Activated CD8-positive, alpha-beta memory T cell treated with anti-CD3 and anti-CD28 coated beads, Interleukin-2, amount 50 U/mL, for 4 hours (primary cell): Measurements from ENCODE around the gene DUS4L.
A peak's percentile ranks its signal among the peaks of the same experiment; 100 is the strongest.
"Not testable (repeated sequence)": the region's sequence is repeated elsewhere in the genome, so short reads cannot be mapped to it uniquely, and the experiment has no call there.

Experiments
- DNase-seq: peaks from one replicate; pipeline ENCODE4 v3.0.0-alpha.2; 2020

DUS4L gene

DNA sequence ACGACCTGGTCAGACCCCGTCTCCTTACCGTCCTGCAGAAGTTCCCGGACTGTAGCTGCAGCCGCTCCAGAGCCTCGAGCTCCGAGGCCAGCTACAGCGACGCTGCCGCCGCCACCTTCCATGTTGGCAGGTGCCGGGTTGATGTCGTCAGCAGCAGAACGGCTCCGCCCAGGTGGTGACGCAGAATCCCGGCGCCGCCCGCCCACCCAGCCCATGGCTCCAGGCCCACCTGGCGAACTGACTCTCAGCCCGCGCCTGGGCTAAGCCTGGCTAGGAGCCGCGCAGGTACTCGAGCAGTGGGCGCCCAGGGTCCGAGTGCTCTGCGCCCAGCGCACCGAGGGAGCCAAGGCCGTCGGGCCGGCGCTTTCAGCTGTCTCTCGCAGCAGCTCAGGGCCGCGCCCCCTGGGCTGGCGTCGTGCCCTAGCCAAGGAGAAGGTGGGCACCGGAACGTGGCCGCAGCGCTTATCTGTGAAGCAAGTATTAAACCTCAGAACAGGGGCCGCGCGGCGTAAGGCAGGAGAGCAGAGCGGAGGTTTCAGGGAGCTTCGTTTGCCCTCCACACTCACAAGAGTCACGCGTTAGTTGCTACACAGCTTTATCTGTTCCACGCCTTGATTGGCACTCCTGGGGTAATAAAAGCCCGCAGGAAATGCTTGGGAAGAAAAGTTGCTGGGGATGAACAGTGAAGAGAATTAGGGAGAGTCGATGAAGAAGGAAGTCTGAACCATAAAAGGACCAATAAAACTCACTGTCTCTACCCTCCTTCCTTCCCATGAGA is at the start of gene DUS4L, which contains the start of gene COG5:
Gene DUS4L (plus strand): TSS at position 197 of the 778 bp plus-strand sequence. CDS start 3,100 bp downstream, outside the sequence.
Gene COG5 (minus strand): TSS at position 146 of the 778 bp plus-strand sequence. CDS start 24 bp downstream, at position 122.
- DNase-seq: peak; percentile 86

GRCh38 chr7:107526672-107527071 is 37.1 kb upstream of the DUS4L start:
- no peak for DNase-seq

DNA sequence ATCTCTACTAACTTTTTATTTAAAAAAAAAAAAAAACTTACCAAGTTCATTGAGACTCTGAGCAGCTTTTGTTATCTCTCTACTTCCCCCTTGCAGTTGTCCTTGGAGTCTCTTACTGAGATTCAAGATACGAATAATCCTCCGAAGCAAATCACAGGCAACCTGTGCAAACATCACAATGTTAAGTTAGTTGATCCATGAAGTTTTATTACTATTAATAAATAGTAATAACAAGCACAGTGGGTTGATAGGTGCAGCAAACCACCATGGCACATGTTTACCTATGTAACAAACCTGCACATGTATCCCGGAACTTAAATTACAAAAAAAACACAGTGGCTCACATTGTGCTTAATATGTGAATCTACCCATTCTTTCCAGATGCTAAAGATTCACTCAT is 36.6 kb upstream of the DUS4L start:
- DNase-seq: no peak

DNA sequence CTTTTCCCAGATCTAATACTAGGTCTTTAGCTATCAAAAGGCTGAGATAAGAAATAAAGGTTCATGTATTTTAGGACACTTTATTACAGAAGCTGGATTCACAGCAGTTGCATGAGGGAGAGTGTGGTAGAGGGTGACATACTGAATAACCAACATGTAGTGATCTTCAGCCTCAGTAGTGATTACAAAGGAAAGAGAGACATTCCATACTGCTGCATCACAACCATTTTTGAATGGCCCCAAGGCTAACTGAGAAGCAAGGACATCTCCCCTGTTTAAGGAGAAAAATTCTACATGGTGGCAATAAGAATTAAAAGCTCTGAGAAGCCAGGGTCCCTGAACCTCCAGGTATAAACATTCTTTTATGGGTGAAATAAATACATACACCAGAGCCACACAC is 35.3 kb upstream of the DUS4L start:
- DNase-seq: no peak

DNA sequence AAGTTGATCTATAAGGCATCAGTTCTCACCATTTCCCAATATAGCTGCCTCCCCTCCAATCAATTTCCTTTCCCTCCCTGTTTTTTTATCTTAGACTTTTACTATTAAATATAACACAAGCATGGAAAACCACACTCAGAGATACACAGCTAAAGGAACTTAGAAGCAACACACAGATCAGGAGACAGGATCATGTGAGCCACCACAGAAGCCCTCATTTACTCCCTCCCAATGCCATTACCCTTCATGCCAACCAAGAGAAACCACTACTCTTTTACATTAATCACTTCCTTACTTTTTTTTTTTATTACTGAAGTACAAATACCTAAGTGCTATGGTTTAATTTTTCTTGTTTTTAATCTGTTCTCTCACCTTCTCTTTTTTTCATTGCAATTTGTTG is 33.0 kb upstream of the DUS4L start:
- no peak for DNase-seq

- DNase-seq: no peak
Measured at GRCh38 chr7:107534139-107534538, 29.6 kb upstream of the DUS4L start.

GRCh38 chr7:107537228-107537627 is 26.5 kb upstream of the DUS4L start:
- not testable (repeated sequence) for DNase-seq

DNA sequence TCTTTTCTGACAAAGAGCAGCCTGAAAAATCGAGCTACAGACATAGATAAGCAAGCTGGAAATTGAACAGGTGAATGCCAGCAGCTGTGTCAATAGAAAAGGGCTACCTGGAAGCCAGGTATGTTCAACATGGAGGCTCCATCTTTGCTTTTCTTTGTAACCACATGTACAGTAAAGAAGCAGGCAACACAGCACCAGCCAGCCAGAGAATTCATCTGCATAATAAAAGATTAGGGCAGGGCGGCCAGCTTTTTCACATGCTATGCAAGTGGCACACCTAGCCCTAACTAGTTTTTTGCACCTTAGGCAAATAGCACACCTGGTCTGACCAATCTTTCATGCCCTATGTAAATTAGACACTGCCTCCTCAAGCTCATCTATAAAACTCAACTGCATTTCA is 25.8 kb upstream of the DUS4L start:
- DNase-seq: no peak

GRCh38 chr7:107543338-107543993 is 20.3 kb upstream of the DUS4L start:
- DNase-seq: no peak

DNA sequence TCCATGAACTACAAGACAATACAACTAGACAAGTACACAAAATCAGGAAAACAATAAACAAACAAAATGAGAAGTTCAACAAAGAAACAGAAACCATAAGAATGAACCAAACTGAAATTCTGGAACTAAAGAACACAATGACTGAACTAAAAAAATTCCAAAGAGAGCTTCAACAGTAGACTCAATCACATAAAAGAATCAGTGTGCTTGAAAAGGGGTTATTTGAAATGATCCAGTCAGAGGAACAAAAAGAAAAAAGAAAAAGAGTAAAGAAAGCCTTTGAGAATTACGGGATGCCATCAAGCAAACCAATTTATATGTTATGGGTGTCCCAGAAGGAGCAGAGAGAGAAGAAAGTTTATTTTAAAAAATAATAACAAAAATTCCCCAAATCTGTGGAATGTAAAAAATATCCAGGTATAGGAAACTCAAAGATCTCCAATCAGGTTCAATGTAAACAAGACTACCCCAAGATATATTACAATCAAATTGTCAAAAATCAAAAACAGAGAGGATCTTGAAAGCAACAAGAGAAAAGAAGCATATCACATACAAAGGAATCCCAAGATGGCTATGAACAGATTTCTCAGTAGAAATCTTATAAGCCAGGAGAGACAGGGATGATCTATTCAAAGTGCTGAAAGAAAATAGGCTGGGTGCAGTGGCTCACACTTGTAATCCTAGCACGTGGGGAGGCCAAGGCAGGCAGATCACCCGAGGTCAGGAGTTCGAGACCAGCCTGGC is 18.8 kb upstream of the DUS4L start:
- DNase-seq: no peak

DNA sequence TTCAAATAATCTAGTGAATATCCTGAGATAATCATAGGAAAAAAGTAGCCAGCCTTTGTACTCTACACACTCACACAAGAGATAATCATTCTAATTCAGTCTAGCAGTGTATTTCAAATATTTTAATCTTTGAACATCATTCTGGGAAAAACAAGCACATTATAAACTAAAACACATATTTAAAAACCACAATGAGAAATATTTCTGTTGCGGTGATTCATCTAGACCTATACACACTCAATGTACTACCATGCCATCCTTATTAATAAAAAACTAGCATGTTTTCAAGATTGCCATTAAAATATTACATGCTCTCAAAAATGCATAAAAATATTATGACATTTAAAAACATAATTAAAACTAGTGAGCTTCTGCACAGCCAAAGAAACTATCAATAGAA is 11.8 kb upstream of the DUS4L start:
- no peak for DNase-seq

- DNase-seq: no peak
Measured at GRCh38 chr7:107555893-107556292, 7.9 kb upstream of the DUS4L start.

DNA sequence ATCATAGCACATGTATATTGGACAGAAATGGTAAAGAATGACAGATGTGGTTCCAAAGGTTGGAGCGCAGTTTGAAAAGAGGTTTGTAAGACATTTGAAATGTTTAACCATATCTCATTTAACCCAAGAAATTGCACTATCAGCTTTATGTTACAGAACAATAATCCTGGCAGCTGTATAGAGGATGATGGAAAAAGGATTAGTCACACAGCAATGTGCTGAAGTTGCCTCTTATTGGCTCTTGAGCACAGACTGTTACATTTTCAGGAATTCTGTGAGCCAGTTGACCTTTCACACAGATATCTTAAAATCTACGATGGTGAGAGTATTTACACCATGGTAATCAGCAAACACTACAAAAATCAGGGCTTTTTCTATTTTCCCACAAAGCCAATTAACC is 3.9 kb upstream of the DUS4L start:
- no peak for DNase-seq

- DNase-seq: no peak
Measured at GRCh38 chr7:107560898-107561516, 2.8 kb upstream of the DUS4L start.

DNA sequence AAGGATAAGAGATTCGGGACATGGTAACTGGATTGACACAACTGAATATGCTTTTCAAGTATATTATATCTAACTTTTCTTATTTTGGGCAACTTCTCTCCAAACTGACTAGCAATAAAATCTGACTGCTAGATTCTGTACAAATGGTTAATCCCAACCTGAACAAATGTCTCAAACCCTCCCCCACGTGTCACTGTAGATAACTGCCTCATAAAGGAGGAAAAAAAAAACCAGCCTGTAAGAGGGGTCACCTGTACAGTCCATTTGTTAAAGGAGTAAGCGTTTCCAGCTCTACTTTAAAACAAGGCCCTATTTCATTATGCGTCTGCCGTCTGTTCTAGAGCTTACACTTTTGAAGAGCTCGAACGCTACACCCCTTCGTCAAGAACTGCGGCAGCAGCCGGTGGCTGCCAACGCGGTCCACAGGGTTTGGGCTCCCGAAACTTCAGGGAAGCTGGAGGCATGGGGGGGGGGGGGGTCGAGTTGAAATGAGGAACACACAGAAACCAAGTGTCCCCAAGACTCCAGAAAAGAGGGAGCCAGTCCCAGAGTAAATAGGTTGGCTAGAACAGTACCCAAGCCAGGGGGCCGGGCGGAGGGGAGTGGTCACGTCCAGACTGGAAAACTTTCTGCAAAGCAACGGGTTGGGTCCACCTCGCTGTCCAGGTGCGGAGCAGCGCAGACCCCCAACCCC is 543 bp upstream of the DUS4L start:
- DNase-seq: no peak

DNA sequence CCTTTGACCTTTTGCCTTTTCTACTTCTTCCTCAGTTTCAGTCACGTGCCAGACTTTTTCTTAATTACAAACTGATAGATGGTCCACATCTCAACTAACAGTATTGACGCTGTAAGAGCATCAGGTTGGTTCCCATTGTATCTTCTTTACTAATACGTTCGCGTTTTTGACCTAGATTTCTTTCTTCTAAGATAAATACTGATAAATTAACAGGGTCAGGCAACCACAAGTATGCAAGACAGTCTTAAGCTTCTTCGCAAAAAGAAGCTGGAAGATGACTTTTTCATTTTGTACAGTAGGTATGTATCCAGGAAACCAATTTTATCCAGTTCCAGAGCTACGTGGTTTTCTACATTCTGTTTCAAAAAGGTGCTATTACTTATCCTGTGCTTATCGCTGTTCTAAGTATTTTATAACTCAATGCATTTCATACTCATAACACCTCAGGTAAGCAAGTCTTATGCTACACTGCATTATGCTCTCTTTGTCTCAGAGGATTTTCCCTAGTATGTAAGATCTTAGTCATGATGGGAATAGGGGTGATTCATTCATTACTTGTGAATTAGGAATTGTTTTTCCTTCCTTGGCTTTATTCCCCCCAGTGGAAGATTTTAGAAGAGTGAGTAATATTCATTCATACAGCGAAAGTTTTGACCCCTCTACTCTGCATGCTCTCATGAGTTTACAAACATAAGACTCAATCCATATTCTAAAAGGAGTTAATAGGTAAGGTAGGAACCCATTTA is 955 bp downstream of the DUS4L start:
- DNase-seq: no peak

GRCh38 chr7:107570298-107570697 is 6.5 kb downstream of the DUS4L start:
- DNase-seq: no peak

DNA sequence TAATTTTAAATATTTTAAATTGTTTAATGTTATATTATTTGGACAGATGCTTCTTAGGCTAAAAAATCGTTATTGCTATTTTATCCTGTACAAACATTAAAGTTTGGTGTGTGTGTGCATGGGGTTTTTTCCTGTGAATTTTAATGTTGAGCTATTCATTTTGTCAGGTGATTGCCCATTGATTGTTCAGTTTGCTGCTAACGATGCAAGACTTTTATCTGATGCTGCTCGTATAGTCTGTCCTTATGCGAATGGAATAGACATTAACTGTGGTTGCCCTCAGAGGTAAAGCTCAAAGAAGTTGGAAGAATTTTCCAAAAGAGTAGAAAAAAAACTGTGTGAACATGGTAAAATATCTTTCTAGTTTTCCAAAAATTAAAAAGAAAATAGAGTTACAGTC is 9.8 kb downstream of the DUS4L start:
- no peak for DNase-seq

DNA sequence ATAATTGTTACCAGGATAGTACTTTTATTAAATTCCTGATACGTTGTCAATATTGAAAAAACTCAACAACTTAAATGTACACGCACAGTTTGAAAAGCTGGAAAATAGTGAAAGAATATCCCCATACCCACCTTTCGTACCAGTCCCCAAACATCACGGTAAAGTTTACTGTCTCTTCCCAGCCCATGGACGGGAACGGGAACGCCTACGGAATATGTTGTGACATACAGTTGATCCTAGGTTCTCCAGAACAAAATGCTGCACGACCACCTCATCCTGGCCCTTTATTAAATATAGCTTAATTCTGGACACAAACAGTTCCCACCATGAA is 15.7 kb downstream of the DUS4L start:
- DNase-seq: no peak

- peak; percentile 70 for DNase-seq
Measured at GRCh38 chr7:107579885-107580715, 16.3 kb downstream of the DUS4L start, which contains the start of gene BCAP29. TSS of gene BCAP29 (plus strand) at chr7:107580246. CDS start at chr7:107580773, 527 bp downstream.
